Transverse colon (tissue), 4 donors: Measurements from ENCODE around the gene TBCCD1.

Experiments
- CTCF ChIP-seq, 5 experiments: fragments of 200-600 bp in 3 of 5; fragments of 450-650 bp in 2 of 5; sonication (generic) in 3 of 5; IDR thresholded peaks; 1 replicate in 2 of 5; 2 replicates in 3 of 5; pipeline ENCODE4 v1.5.1; 2016 to 2017; ENCODE audit warnings: antibody characterized with exemption in 5 of 5, inconsistent platforms in 3 of 5, mild to moderate bottlenecking in 2 of 5, moderate library complexity in 1 of 5
- EP300 ChIP-seq: sonication (generic); formaldehyde crosslinking; IDR thresholded peaks from one replicate; pipeline ENCODE4 v1.6.1; 2017; ENCODE audit warnings: antibody characterized with exemption, low read depth
- POLR2A ChIP-seq: fragments of 450-650 bp; IDR thresholded peaks from one replicate; pipeline ENCODE4 v1.6.1; 2016; ENCODE audit warnings: antibody characterized with exemption, mild to moderate bottlenecking, moderate library complexity
- POLR2AphosphoS5 ChIP-seq, 3 donors: sonication (generic); formaldehyde crosslinking; IDR thresholded peaks; one replicate each; pipeline ENCODE4 v1.6.1; 2016; ENCODE audit warnings: antibody characterized with exemption in 3 of 3

- TF ChIP-seq CTCF (IDR thresholded peaks at IDR 0.05) (no peak), POLR2A (no peak), EP300 (no peak), POLR2AphosphoS5 (IDR thresholded peaks at IDR 0.05) (no peak)
Observed at GRCh38 chr3:186583831-186584230, 16.7 kb upstream of the TBCCD1 start.
